ENCODE results near the gene NR2C2. TPM values are rescaled to one million over a fixed set of nuclear protein-coding genes. Genes with fewer than 3 reads are reported as not detected.

The NR2C2 gene
- total RNA-seq, 1 donor from 2014 or later: 40.0 TPM

DNA sequence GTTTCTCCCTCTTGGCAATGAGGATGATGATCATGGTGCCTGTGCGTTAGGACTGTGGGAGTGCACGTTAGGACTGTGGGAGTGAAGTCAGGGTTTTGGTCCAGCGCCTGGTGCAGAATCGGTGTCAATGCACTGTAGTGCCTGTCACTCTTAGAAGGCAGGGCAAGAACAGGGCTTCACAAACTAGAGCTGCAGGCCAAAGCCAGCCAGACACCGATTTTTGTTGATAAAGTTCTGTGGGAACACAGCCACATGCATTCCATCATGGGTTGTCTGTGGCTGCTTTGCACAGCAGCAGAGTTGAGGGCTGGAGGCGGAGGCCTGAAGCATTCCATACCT lies 32.6 kb upstream of the NR2C2 start:
- Histone ChIP-seq H3K9me3 (no peaks in the 10 kb centered on the region), H3K4me1 (no peaks in the 10 kb centered on the region), H3K27me3 (no peaks in the 10 kb centered on the region), H3K4me3 (no peak overlapping the region), H3K36me3 (no peaks in the 10 kb centered on the region), H3K27ac (no peak overlapping the region)
- TF ChIP-seq POLR2AphosphoS5 (IDR thresholded peaks at IDR 0.05; ENCODE audit: insufficient read depth in 1 of 2, low read depth in 1 of 2) (no peak), POLR2A (IDR thresholded peaks at IDR 0.05) (no peak)
- TF ChIP-seq, protein P1, sequence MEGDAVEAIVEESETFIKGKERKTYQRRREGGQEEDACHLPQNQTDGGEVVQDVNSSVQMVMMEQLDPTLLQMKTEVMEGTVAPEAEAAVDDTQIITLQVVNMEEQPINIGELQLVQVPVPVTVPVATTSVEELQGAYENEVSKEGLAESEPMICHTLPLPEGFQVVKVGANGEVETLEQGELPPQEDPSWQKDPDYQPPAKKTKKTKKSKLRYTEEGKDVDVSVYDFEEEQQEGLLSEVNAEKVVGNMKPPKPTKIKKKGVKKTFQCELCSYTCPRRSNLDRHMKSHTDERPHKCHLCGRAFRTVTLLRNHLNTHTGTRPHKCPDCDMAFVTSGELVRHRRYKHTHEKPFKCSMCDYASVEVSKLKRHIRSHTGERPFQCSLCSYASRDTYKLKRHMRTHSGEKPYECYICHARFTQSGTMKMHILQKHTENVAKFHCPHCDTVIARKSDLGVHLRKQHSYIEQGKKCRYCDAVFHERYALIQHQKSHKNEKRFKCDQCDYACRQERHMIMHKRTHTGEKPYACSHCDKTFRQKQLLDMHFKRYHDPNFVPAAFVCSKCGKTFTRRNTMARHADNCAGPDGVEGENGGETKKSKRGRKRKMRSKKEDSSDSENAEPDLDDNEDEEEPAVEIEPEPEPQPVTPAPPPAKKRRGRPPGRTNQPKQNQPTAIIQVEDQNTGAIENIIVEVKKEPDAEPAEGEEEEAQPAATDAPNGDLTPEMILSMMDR (IDR thresholded peaks at IDR 0.05): no peak
- intact Hi-C loops (cut with DNase I): no loop called here
- no peak for DNase-seq (ENCODE audit: extremely low spot score in 2 of 2)

DNA sequence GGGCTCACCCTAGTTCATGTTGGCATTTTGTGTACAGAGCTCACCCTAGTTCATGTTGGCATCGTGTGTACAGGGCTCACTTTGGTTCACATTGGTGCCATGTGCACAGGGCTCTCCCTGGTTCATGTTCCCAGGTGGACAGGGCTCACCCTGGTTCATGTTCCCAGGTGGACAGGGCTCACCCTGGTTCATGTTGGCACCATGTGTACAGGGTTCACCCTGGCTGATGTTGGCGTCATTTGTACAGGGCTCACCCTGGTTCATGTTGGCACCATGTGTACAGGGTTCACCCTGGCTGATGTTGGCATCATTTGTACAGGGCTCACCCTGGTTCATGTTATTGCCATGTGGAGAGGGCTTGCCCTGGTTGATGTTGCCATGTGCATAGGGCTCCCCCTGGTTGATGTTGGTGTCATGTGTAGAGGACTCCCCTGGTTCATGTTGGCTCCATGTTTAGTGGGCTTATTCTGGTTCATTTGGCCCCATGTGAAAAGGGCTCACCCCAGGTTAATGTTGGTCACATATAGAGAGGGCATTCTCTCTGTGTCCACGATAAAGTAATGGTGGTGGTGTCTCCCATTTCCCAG lies 31.7 kb upstream of the NR2C2 start:
- TF ChIP-seq POLR2AphosphoS5 (IDR thresholded peaks at IDR 0.05; ENCODE audit: insufficient read depth in 1 of 2, low read depth in 1 of 2) (no peak), POLR2A (IDR thresholded peaks at IDR 0.05) (no peak)
- TF ChIP-seq, protein P1 (IDR thresholded peaks at IDR 0.05): no peak
- no peaks in the 10 kb centered on the region for H3K9me3 ChIP-seq
- no peaks in the 10 kb centered on the region for H3K27me3 ChIP-seq
- H3K4me3 ChIP-seq: no peak overlapping the region
- DNase-seq (ENCODE audit: extremely low spot score in 2 of 2): no peak
- H3K4me1 ChIP-seq: no peaks in the 10 kb centered on the region
- intact Hi-C loops (cut with DNase I): no loop called here
- H3K27ac ChIP-seq: no peak overlapping the region
- H3K36me3 ChIP-seq: no peaks in the 10 kb centered on the region

DNA sequence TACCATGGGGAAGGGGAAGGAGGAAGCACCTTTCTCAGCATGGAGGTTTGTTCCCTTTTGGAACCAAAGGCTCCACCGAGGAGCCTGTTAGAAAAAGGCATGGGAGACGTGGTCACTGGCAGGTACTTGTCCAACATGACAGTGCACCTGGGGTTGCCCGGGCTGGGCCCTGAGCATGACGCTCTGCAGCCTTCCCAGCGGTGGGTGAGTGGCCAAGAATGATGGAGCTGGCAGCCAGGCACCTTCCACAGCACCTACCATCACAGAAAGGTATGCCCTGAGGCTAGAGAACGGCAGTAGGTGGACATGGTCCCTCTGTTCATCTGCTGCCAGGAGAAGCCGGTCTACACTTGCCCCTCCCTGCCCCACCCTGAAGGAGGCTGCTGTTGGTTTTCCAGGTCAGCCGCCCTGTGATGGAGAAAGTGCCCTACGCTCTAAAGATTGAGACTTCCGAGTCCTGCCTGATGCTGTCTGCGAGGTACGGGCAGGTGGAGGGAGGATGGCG lies 29.0 kb upstream of the NR2C2 start:
- H3K9me3 ChIP-seq: no peaks in the 10 kb centered on the region
- H3K36me3 ChIP-seq: no peaks in the 10 kb centered on the region
- no peaks in the 10 kb centered on the region for H3K27me3 ChIP-seq
- peaks cover 6% of the 10 kb centered on the region for H3K4me1 ChIP-seq
- DNase-seq (ENCODE audit: extremely low spot score in 2 of 2): no peak
- H3K27ac ChIP-seq: no peak overlapping the region
- TF ChIP-seq POLR2AphosphoS5 (IDR thresholded peaks at IDR 0.05; ENCODE audit: insufficient read depth in 1 of 2, low read depth in 1 of 2) (no peak), POLR2A (IDR thresholded peaks at IDR 0.05) (no peak)
- TF ChIP-seq, protein P1 (IDR thresholded peaks at IDR 0.05): no peak
- intact Hi-C loops (cut with DNase I): no loop called here
- no peak overlapping the region for H3K4me3 ChIP-seq

DNA sequence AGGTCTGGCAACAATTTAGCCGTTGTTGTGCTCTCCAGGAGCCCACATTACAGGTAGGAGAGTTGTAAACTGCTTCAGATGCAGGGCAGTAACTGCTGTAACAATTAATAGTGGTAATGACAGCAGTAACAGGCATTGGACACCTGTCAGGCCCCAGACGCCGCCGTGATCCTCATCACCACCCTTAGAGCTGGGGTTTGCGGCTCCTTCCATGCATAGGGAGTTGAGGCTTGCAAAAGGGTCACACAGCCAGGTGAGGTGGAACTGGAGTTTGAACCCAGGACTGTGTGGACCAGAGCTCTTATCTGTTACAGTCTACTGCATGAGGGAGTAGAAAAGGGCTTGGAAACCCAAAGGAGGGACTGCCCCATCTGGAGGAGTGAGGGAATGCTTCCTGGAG lies 26.8 kb upstream of the NR2C2 start:
- H3K9me3 ChIP-seq: no peaks in the 10 kb centered on the region
- intact Hi-C loops (cut with DNase I): loop anchor here (5.0 kb wide), 2 partner anchors 133 to 243 kb away; partner anchors contain the start of gene C3orf20
- no peaks in the 10 kb centered on the region for H3K36me3 ChIP-seq
- H3K27me3 ChIP-seq: no peaks in the 10 kb centered on the region
- H3K4me1 ChIP-seq: peaks cover 6% of the 10 kb centered on the region
- TF ChIP-seq, protein P1 (IDR thresholded peaks at IDR 0.05): no peak
- TF ChIP-seq POLR2A (IDR thresholded peaks at IDR 0.05): no peak
- TF ChIP-seq POLR2AphosphoS5 (IDR thresholded peaks at IDR 0.05; ENCODE audit: insufficient read depth in 1 of 2, low read depth in 1 of 2): no peak
- H3K4me3 ChIP-seq: no peak overlapping the region
- no peak for DNase-seq (ENCODE audit: extremely low spot score in 2 of 2)
- H3K27ac ChIP-seq: no peak overlapping the region

DNA sequence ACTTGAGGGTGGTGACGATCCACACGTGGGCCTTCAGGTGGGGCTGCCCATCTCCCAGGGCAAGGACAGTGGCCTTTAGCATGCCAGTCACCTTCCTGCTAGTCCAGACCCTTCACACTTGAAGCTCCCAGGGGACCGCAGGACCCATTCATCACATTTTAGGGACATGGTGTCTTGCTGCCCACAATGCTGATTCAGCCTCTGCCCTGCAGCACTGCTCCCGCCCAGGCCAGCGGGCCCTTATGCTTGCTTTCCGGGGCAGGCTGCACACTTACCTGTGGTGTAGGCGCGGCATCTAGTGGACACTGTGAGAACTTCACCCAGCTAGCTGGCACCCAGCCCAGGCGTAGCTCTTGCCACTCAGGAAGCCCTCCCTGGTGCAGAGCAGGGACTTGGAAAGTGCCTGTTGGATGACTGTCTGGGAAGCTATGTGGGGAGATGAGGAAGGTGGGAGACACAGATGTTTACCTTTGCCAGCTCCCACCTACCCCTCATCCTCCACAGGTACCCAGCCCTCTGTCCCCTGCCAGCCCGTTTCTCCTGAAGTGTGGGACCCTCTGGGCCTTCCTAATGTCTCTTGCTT lies 26.3 kb upstream of the NR2C2 start:
- H3K27me3 ChIP-seq: no peaks in the 10 kb centered on the region
- no peak overlapping the region for H3K4me3 ChIP-seq
- H3K27ac ChIP-seq: no peak overlapping the region
- TF ChIP-seq POLR2A (IDR thresholded peaks at IDR 0.05): no peak
- TF ChIP-seq POLR2AphosphoS5 (IDR thresholded peaks at IDR 0.05; ENCODE audit: insufficient read depth in 1 of 2, low read depth in 1 of 2): peak in 1 of 2 donors; percentile 59
- TF ChIP-seq, protein P1 (IDR thresholded peaks at IDR 0.05): peak; percentile 96 to 100 (median 99)
- no peaks in the 10 kb centered on the region for H3K36me3 ChIP-seq
- intact Hi-C loops (cut with DNase I): loop anchor here (5.0 kb wide), 2 partner anchors 134 to 244 kb away; partner anchors contain the start of gene C3orf20
- peaks cover 6% of the 10 kb centered on the region for H3K4me1 ChIP-seq
- DNase-seq (ENCODE audit: extremely low spot score in 2 of 2): no peak
- H3K9me3 ChIP-seq: no peaks in the 10 kb centered on the region
